HG03045 (cell line): ENCODE results near the gene NRTN.
A peak's percentile ranks its signal among the peaks of the same experiment; 100 is the strongest.

Source experiments
- ATAC-seq: cut with Tn5 transposase; IDR thresholded peaks from one replicate; pipeline ENCODE4 v1.9.1; 2021; ENCODE audit warnings: mild to moderate bottlenecking, moderate library complexity; ENCODE audit not compliant: unreplicated experiment

NRTN gene

DNA sequence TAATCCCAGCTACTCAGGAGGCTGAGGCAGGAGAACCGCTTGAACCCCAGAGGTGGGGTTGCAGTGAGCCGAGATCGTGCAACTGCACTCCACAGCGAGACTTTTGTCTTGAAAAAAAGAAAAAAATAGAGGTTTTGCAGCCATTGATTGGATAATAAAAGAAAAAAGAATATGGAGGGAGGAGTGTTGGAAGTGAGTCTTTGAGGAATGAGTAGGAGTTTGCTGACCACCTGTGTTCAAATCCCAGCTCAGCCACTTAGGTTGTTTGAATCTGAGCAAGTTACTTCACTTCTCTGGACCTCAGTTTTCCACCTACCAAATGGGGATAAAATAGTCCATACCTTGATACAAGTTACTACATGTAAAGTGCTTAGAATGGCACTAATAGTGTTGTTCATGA, 6.2 kb downstream of the NRTN start:
- ATAC-seq, result no peak

- no peak for ATAC-seq
Observed at GRCh38 chr19:5814123-5814851, 9.4 kb downstream of the NRTN start.

GRCh38 chr19:5814852-5815246, 10.0 kb downstream of the NRTN start:
- ATAC-seq, result no peak

- no peak for ATAC-seq
Observed at GRCh38 chr19:5817218-5817617, 12.4 kb downstream of the NRTN start.

GRCh38 chr19:5818594-5818993, 13.7 kb downstream of the NRTN start:
- ATAC-seq, result no peak

- no peak for ATAC-seq
Observed at GRCh38 chr19:5820785-5821184, 15.9 kb downstream of the NRTN start.

GRCh38 chr19:5821521-5822180, 16.8 kb downstream of the NRTN start:
- no peak for ATAC-seq

GRCh38 chr19:5822181-5822844, 17.4 kb downstream of the NRTN start:
- ATAC-seq, result no peak

- no peak for ATAC-seq
Observed at GRCh38 chr19:5823579-5824281, 18.9 kb downstream of the NRTN start.

DNA sequence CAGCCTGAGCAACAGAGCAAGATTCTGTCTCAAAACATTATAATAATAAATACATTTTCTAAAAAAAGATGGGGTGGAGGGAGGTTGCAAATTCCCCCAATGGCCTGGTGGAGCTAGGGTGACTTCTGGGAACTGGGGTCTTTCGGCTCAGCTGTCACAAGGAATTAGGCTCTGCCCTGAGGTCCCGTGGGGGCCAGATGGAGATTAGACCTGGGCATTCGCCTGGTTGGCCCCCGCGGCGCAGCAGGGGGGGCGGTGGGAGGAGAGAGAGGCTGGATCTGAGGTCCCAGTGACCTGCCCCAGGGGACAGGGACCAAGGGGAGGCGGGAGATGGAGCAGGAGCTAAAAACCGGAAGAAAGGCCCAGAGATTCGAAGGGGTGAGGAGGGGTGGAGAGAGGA, 19.9 kb downstream of the NRTN start:
- no peak for ATAC-seq

DNA sequence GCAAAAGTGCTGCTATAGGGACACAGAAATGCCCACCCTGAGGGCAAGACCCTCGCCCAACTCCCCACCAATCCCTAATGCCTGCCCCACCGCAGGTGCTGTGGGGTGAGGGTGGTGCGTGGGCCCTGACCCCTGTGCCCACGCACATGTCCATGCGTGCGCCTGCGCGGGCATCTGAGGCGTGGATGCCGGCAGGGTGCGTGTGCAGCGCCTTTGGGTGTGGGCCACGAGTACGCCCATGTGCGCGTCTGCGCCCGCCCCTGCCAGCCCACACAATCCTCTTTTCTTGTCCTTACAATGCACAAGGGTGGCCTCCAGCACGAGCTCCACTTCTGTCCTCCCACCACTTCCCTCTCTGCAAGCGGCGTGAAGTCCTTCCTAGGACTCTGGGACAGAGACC, 20.3 kb downstream of the NRTN start:
- ATAC-seq, result no peak

GRCh38 chr19:5826531-5827341, 21.9 kb downstream of the NRTN start:
- ATAC-seq, result no peak

GRCh38 chr19:5827342-5827890, 22.5 kb downstream of the NRTN start:
- no peak for ATAC-seq

DNA sequence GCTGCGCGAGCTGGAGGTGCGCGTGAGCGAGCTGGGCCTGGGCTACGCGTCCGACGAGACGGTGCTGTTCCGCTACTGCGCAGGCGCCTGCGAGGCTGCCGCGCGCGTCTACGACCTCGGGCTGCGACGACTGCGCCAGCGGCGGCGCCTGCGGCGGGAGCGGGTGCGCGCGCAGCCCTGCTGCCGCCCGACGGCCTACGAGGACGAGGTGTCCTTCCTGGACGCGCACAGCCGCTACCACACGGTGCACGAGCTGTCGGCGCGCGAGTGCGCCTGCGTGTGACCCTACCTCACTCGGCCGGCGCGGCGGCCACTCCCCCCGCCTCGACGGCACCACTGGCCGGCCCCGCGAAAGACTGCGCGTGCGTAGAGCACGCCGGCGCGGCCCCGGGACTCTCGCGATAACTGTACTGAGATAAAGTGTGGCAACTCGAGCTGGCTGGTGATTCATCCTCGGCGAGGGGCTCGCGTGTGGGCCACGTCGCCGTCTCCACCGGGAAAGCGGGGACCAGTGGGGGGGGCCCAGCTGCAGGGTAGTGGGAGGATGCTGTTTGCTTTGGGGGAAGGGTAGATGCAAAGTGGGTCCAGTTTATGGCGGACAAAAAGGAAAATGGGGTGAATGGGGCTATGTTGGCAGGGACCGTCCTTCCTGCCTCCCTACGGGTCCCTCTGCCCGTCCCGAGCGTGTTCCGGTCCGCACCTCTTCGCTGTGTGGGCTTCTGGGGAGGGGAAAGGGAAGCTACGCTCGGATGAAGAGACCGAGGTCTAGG, 23.2 kb downstream of the NRTN start:
- peak; percentile 68 for ATAC-seq

DNA sequence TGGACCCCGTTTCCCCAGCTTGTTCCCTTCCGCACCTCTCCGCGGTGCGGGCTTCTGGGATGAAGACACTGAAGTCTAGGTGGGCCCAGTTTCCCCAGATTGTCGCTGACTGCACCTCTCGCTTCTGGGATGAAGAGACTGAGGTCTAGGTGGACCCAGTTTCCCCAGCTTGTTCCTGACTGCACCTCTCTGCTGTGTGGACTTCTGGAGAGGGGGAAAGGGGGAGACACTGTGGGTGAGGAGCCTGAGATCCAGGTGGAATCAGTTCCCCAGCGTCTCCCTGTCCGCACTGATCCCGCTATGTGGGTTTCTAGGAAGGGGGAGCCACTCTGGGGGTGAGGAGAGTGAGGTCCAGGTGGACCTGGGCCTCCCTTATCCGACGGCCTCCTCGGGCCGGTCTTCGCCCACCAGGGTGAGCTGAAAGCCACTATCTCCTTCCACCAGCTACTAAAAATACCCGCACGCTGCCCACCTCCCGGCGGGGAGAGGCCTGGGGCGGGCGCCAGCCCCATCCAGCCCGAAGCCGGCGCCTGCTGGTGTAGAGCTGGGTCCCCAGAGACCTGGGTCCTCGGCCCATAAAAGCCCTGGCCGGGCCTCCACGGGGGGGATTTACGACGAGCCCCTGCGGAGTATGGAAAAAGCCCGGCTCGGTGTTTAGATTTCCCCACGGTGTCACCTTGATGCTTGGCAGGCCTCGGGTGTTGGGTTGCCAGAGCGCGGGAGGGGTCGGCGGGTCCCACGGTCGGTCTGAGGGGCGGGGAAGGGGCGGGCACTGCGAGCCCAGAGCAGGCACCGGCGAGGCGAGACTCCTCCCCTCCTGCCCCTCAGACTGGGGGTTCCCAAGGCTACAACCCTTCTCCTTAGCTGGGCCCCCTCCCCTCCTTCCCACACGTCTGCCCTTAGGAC, 24.0 kb downstream of the NRTN start:
- no peak for ATAC-seq

DNA sequence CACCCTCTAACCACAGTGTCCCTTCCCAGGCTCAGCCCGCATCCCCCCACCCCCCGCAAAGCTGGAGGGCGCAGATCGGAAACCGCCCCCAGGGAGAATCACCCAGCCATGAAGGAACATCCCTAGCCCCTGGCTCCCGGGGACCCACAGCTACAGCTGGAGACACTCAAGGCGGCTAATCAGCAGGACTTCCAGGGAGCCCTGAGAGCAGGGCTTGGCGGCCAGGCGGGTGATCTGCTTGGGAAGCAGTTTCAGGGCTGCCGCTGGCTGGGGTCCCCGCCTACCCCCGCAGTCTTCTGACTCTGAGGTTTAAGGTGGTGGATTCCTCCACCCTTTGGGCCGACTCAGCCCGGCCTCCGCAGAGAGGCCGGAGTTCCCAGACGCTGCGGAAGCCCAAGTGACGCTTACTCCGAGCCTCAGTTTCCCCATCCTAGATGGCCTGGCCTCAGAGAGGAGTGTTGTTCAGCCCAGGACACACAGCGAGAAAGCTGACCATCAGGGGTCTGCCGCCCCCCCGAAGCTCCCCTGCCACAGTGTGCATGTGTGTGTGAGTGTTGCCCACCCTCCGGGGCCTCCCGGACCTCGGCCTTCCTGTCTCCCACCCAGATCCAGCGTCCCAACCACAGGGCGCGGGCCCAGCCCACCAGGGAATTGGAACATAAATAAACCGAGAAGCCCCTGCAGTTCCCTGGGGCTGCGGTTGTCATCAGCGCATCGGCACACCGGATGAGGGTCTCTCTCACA, 24.9 kb downstream of the NRTN start:
- ATAC-seq, result no peak

- no peak for ATAC-seq
Observed at GRCh38 chr19:5831159-5831558, 26.3 kb downstream of the NRTN start.

DNA sequence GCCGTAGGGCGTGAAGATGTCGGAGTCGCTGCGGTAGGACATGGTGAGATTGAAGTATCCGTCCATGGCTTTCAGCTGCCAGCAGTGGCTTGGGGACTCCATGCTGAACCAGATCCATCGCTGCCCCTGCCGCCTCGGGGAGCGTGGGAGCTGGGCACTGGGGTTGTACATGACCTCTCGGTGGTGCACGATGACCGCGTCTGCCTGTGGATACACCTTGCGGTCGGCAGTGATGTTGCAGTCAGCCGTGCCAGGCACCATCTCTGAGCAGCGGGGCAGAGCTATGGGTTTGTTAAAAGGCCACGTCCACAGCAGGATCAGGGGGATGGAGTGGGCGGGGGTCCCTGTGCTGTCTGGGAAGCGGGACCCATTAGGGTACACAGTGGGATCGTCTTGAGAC, 27.2 kb downstream of the NRTN start:
- no peak for ATAC-seq
